ENCODE measurements around the gene COQ5. TPM values are rescaled to one million over a fixed set of nuclear protein-coding genes. Genes with fewer than 3 reads are reported as not detected.
A peak's percentile ranks its signal among the peaks of the same experiment; 100 is the strongest.

Gene COQ5
- total RNA-seq, 1 donor: 26.1 TPM

- peak; percentile 17 for DNase-seq (ENCODE audit: low read depth)
- H3K4me3 ChIP-seq (ENCODE audit: low read depth, low read length): no peak overlapping the region
- TF ChIP-seq CTCF (IDR thresholded peaks at IDR 0.05; ENCODE audit: insufficient read depth, low read length): no peak
These were observed 28.4 kb downstream of the COQ5 start for GRCh38 chr12:120500581-120500980.

DNA sequence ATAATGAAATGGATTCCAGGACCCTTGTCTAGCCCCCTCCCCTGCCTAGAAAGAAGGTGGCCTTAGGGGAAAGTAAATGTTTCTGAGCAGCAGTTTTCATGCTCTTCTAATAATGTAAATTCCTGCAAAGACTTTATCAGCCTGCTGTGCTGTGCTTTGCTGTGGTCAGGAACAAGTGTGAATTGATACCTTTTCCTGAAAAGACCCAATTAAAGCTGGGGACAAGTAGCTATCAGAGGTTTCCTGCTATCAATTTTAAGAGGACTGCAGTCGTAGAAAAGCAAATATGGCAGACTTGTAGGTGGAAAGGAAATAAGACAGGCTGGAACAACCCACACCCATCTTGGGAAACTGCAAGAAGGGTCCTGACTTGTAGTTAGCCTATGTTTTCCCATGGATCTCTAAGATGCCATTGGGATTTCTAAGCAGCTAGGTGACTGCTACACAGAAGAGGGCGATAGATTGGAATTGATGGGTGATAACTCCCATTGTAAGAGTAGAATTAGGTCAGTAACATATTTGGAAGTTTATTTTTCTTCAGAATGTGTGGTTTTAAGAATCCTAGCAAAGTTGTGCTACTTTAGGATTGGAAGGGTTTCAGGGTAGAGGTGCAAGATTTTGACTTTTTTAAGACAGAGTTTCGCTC is 30.0 kb downstream of the COQ5 start:
- H3K4me3 ChIP-seq (ENCODE audit: low read depth, low read length): no peak overlapping the region
- DNase-seq (ENCODE audit: low read depth): no peak
- TF ChIP-seq CTCF (IDR thresholded peaks at IDR 0.05; ENCODE audit: insufficient read depth, low read length): no peak

DNA sequence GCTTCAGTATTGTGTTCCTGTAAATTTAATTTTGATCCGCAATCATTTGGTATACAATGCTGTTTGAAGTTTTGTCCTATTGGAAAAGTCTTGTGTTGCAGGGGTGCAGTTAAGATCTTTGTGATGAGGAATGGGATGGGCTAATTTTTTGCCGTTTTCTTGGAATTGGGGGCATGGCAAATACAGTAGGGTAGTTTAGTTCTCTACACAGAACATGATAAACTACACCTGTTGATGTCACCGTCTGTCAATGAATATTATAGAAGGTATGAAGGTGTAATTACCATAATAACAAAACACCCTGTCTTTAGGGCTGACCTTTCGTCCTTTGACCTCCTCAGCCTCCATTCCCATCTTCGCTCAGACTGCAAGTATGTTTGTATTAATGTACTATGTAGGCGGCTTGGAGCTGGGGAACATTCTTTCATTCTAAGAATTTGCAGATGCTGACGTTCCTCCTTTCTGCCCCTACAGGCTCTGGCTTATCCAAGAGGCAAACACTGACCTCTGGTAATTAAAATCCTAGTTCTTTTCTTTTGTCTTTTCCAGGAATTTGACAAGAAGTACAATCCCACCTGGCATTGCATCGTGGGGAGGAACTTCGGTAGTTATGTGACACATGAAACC is 31.3 kb downstream of the COQ5 start:
- DNase-seq (ENCODE audit: low read depth): peak; percentile 35
- no peak for TF ChIP-seq CTCF (IDR thresholded peaks at IDR 0.05; ENCODE audit: insufficient read depth, low read length)

GRCh38 chr12:120496413-120497340 is 32.3 kb downstream of the COQ5 start:
- DNase-seq (ENCODE audit: low read depth): peak; percentile 48
- peak overlapping the region; percentile 92 for H3K4me3 ChIP-seq (ENCODE audit: low read depth, low read length)
- TF ChIP-seq CTCF (IDR thresholded peaks at IDR 0.05; ENCODE audit: insufficient read depth, low read length): no peak

More for the DNA sequence above, 31.3 kb downstream of the COQ5 start:
- peak overlapping the region; percentile 92 for H3K4me3 ChIP-seq (ENCODE audit: low read depth, low read length)

- no peak for TF ChIP-seq CTCF (IDR thresholded peaks at IDR 0.05; ENCODE audit: insufficient read depth, low read length)
- DNase-seq (ENCODE audit: low read depth): peak; percentile 95
- peak within 1 kb of the TSS; percentile 92 for H3K4me3 ChIP-seq (ENCODE audit: low read depth, low read length)
These were observed 33.1 kb downstream of the COQ5 start, which contains the start of gene DYNLL1 for GRCh38 chr12:120495731-120496412. Gene DYNLL1, plus strand, starts transcription at chr12:120496113. Its CDS starts 309 bp downstream, at chr12:120496422.

GRCh38 chr12:120495186-120495730 is 33.7 kb downstream of the COQ5 start:
- no peak for DNase-seq (ENCODE audit: low read depth)
- no peak for TF ChIP-seq CTCF (IDR thresholded peaks at IDR 0.05; ENCODE audit: insufficient read depth, low read length)
- peak overlapping the region; percentile 92 for H3K4me3 ChIP-seq (ENCODE audit: low read depth, low read length)
